Esophagus (tissue), 2 donors: ENCODE data around the gene INAVA. TPM values are rescaled to one million over a fixed set of nuclear protein-coding genes. Genes with fewer than 3 reads are reported as not detected.
"Not testable (repeated sequence)": the region's sequence is repeated elsewhere in the genome, so short reads cannot be mapped to it uniquely, and the experiment has no call there.

ENCODE experiments used
- H3K27ac ChIP-seq, 2 donors: one replicate each; pipeline ENCODE4 v1.5.1; 2013; ENCODE audit warnings: low read depth in 2 of 2, mild to moderate bottlenecking in 2 of 2, inconsistent platforms in 1 of 2, low read length in 1 of 2, moderate library complexity in 1 of 2
- H3K27me3 ChIP-seq, 2 donors: one replicate each; pipeline ENCODE4 v1.6.1; 2013; ENCODE audit warnings: low read length in 2 of 2, control low read depth in 1 of 2, mild to moderate bottlenecking in 1 of 2; ENCODE audit not compliant: insufficient read depth in 2 of 2, control insufficient read depth in 1 of 2
- H3K36me3 ChIP-seq, 2 donors: one replicate each; pipeline ENCODE4 v1.6.1; 2013; ENCODE audit warnings: low read length in 1 of 2; ENCODE audit not compliant: control insufficient read depth in 2 of 2, insufficient read depth in 2 of 2
- H3K4me1 ChIP-seq, 2 donors: one replicate each; pipeline ENCODE4 v1.6.1; 2013; ENCODE audit warnings: low read length in 1 of 2; ENCODE audit not compliant: control insufficient read depth in 2 of 2, insufficient read depth in 2 of 2
- H3K4me3 ChIP-seq, 2 donors: one replicate each; pipeline ENCODE4 v1.5.1; 2013; ENCODE audit warnings: low read length in 2 of 2, mild to moderate bottlenecking in 2 of 2, low read depth in 1 of 2, moderate library complexity in 1 of 2
- H3K9me3 ChIP-seq, 2 donors: one replicate each; pipeline ENCODE4 v1.6.1; 2013; ENCODE audit warnings: mild to moderate bottlenecking in 2 of 2, low read depth in 1 of 2, low read length in 1 of 2, moderate library complexity in 1 of 2; ENCODE audit not compliant: control insufficient read depth in 2 of 2, insufficient read depth in 1 of 2
- WGBS, 2 donors: extraction: QIAGEN DNeasy Blood & Tissue Kit; methylation state at CpG; one replicate each; pipeline ENCODE4 v1.1.7; 2013; 5-methylcytosine and 5-hydroxymethylcytosine counted together
- polyA plus RNA-seq, 2 donors: library from polyadenylated mRNA; stranded (reverse); fragments of 200-250 nt; gene quantifications; one replicate each; pipeline ENCODE4 v1.2.3, GENCODE V29; 2013
- donor health status: healthy with polysubstance abuse.
- donor health status: Bipolar disorder and iron deficiency.

Gene INAVA
- polyA plus RNA-seq, 2 donors, result 39.4 to 41.9 TPM

GRCh38 chr1:200911361-200911760 is 16.7 kb downstream of the INAVA start:
- Histone ChIP-seq H3K27me3 (no peaks in the 10 kb centered on the region), H3K4me3 (no peak overlapping the region), H3K27ac (peak overlapping the region; percentile 1 to 12), H3K9me3 (no peaks in the 10 kb centered on the region), H3K4me1 (peaks cover 5 to 23% of the 10 kb centered on the region in 2 donors), H3K36me3 (peaks cover 0 to 25% of the 10 kb centered on the region in 2 donors)
- 79 to 88% methylated on average over 23 to 24 of the region's 24 CpGs for WGBS, 2 donors

GRCh38 chr1:200911936-200912335 is 17.2 kb downstream of the INAVA start:
- not testable (repeated sequence) for H3K9me3 ChIP-seq, H3K27me3 ChIP-seq, H3K4me3 ChIP-seq
- peak overlapping the region; percentile 58 to 85 for H3K27ac ChIP-seq
- H3K4me1 ChIP-seq, result peaks cover 5 to 24% of the 10 kb centered on the region in 2 donors
- peaks cover 0 to 25% of the 10 kb centered on the region in 2 donors for H3K36me3 ChIP-seq
- WGBS, 2 donors, result 63 to 72% methylated on average over 11 to 18 of the region's 21 CpGs

- Histone ChIP-seq H3K4me3 (no peak overlapping the region), H3K27ac (peak overlapping the region; percentile 78 to 85), H3K27me3 (no peaks in the 10 kb centered on the region), H3K9me3 (no peaks in the 10 kb centered on the region), H3K4me1 (peaks cover 5 to 24% of the 10 kb centered on the region in 2 donors), H3K36me3 (peaks cover 0 to 25% of the 10 kb centered on the region in 2 donors)
- WGBS, 2 donors, result 61 to 80% methylated on average over 13 of the region's 13 CpGs
Observed at GRCh38 chr1:200912737-200913407, 18.2 kb downstream of the INAVA start.

GRCh38 chr1:200916152-200916551 is 21.5 kb downstream of the INAVA start:
- peak overlapping the region in 1 of 2 donors; percentile 37 for H3K27ac ChIP-seq
- 63 to 66% methylated on average over 22 of the region's 22 CpGs for WGBS, 2 donors
- peaks cover 0 to 11% of the 10 kb centered on the region in 2 donors for H3K36me3 ChIP-seq
- peaks cover 5 to 14% of the 10 kb centered on the region in 2 donors for H3K4me1 ChIP-seq
- H3K27me3 ChIP-seq, result no peaks in the 10 kb centered on the region
- no peak overlapping the region for H3K4me3 ChIP-seq
- H3K9me3 ChIP-seq, result no peaks in the 10 kb centered on the region

- 72 to 75% methylated on average over 11 of the region's 11 CpGs for WGBS, 2 donors
- Histone ChIP-seq H3K36me3 (peaks cover 0 to 6% of the 10 kb centered on the region in 2 donors), H3K9me3 (no peaks in the 10 kb centered on the region), H3K4me1 (peaks cover 5 to 11% of the 10 kb centered on the region in 2 donors), H3K27ac (peak overlapping the region; percentile 48 to 68), H3K4me3 (no peak overlapping the region), H3K27me3 (no peaks in the 10 kb centered on the region)
Observed at GRCh38 chr1:200916681-200917080, 22.0 kb downstream of the INAVA start.

- Histone ChIP-seq H3K9me3 (no peaks in the 10 kb centered on the region), H3K4me3 (no peak overlapping the region), H3K36me3 (peaks cover 0 to 6% of the 10 kb centered on the region in 2 donors), H3K4me1 (peaks cover 5 to 11% of the 10 kb centered on the region in 2 donors), H3K27me3 (no peaks in the 10 kb centered on the region), H3K27ac (peak overlapping the region; percentile 48 to 68)
- WGBS, 2 donors, result 52 to 57% methylated on average over 7 of the region's 7 CpGs
Observed at GRCh38 chr1:200917291-200917817, 22.7 kb downstream of the INAVA start.

GRCh38 chr1:200918006-200918405 is 23.3 kb downstream of the INAVA start:
- Histone ChIP-seq H3K27me3 (no peaks in the 10 kb centered on the region), H3K36me3 (peaks cover 0 to 3% of the 10 kb centered on the region in 2 donors), H3K4me3 (no peak overlapping the region), H3K4me1 (peaks cover 5 to 11% of the 10 kb centered on the region in 2 donors), H3K9me3 (no peaks in the 10 kb centered on the region), H3K27ac (no peak overlapping the region)
- WGBS, 2 donors, result 94 to 96% methylated on average over 3 of the region's 3 CpGs

- Histone ChIP-seq H3K27ac (no peak overlapping the region), H3K9me3 (no peaks in the 10 kb centered on the region), H3K27me3 (no peaks in the 10 kb centered on the region), H3K4me1 (peaks cover 5 to 11% of the 10 kb centered on the region in 2 donors), H3K4me3 (no peak overlapping the region), H3K36me3 (peaks cover 0 to 3% of the 10 kb centered on the region in 2 donors)
- WGBS, 2 donors, result 87 to 89% methylated on average over 2 of the region's 2 CpGs
Observed at GRCh38 chr1:200919386-200919785, 24.7 kb downstream of the INAVA start.

GRCh38 chr1:200921571-200922110 is 26.9 kb downstream of the INAVA start:
- Histone ChIP-seq H3K9me3 (no peaks in the 10 kb centered on the region), H3K36me3 (no peaks in the 10 kb centered on the region), H3K4me1 (peaks cover 0 to 3% of the 10 kb centered on the region in 2 donors), H3K4me3 (no peak overlapping the region), H3K27ac (no peak overlapping the region), H3K27me3 (no peaks in the 10 kb centered on the region)
- 90% methylated on average over 9 of the region's 9 CpGs for WGBS, 2 donors
